Embryonic facial prominence (tissue), 1 donor: ENCODE measurements around the gene BUD23.
"Not testable (repeated sequence)": the region's sequence is repeated elsewhere in the genome, so short reads cannot be mapped to it uniquely, and the experiment has no call there.

Experiments
- DNase-seq: peaks from one replicate; pipeline ENCODE4 v3.0.0-alpha.2; 2016; ENCODE audit errors: extremely low spot score

The BUD23 gene

DNA sequence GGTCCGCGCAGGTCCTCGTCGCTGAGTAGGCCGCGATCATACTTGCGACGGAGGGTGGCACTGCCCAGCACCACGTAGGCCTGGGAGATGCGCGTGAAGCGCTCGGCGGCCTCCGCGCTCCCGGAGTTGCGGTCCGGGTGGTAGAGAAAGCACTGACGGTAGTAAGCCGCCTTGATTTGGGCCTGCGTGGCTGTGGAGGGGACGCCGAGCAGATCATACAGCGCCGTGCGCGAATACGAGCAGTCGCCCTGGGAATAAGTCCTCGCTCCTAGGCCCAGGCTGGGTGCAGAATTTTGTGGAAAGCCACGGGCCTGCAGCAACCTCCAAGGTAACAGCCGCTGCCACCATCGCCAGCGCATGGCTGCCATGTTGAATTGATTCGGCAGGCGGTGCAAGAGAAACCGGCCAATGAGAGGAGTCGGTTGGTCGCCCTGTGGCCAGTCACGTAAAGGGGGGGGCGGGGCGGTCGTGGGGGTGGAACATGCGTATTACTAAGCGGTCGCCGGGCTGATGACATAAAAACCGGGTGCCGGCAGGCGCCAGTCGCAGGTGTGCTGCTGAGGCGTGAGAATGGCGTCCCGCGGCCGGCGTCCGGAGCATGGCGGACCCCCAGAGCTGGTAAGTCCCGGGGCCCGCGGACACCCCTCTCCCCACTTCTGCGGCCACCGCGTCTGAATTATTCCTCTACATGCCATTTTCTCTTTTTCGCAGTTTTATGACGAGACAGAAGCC, at the start of gene BUD23, which contains the start of gene DNAJC30:
Gene BUD23 (plus strand): TSS at position 542 of the 732 bp plus-strand sequence. CDS start 29 bp downstream, at position 571.
Gene DNAJC30 (minus strand): TSS at position 398 of the 732 bp plus-strand sequence. CDS start 30 bp downstream, at position 368.
- peak; percentile 93 for DNase-seq

- no peak for DNase-seq
These were observed 49.6 kb upstream of the BUD23 start for GRCh38 chr7:73633844-73634243.

DNA sequence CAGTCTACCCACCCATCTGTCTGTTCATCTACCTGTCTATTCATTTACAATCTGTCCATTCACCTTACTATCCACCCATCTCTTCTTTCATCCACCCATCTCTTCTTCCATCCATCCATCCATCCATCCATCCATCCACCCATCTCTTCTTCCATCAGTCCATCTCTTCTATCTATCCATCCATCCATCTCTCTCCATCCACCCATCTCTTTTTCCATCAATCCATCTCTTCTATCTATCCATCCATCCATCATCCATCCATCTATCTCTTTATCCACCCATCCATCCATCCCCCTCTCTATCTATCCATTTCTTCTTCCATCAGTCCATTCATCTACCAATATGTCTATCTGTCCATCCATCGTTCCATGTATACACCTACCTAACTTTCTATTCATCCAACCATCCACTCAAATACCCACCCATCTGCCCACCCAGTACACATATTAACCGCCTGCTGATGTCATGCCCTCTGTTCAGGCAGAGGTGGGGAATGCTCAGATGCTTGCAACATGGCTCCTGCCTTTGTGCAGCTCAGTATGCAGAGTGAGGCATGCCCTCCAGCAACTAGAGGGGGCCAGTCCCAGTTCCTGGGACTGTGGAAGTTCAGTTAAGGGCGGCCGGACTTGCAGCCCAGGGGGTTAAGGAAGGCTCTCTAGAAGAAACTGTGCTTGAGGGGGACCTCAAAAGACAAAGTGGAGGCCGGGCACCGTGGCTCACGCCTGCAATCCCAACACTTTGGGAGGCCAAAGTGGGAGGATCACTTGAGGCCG, 47.8 kb upstream of the BUD23 start:
- DNase-seq, result no peak

DNA sequence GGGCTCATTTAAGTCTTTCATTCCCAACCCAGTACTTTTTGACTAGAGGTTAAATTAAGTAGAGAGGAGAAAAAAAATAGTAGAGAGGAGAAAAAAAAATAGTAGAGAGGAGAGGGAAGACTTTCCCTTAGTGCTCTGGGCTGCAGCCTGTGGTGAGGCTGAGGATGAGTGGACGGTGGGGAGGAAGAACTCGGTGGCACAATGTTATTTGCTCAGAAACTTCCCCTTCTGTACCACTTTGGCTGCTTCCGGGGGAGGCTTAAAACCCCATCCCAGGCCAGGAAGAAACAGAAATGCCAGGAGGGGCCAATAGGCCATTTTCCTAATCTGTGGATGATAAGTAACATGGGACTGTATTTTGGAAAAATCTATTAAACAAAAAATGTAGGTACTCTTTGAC, 44.5 kb upstream of the BUD23 start:
- DNase-seq, result no peak

DNA sequence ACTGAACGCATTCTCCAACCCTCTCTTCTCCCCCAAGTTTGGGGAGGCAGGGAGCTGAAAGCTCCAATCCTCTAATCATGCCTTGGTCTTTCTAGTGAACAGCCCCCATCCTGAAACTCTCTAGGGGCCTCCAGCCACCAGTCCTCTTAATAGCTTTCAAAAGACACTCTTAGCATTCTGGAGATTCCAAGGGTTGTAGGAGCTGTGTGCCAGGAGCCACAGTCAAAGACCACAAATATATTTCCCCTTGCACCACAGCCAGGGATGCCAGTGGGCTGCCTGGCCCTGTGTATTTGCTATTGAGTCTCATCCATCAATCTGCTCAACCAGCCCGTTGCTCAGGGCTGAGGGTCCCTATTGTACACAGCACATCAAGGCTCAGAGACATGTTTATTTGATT, 40.6 kb upstream of the BUD23 start:
- DNase-seq, result no peak

GRCh38 chr7:73644688-73645286, 38.6 kb upstream of the BUD23 start:
- DNase-seq, result no peak

- DNase-seq, result no peak
These were observed 37.7 kb upstream of the BUD23 start for GRCh38 chr7:73645643-73646174.

DNA sequence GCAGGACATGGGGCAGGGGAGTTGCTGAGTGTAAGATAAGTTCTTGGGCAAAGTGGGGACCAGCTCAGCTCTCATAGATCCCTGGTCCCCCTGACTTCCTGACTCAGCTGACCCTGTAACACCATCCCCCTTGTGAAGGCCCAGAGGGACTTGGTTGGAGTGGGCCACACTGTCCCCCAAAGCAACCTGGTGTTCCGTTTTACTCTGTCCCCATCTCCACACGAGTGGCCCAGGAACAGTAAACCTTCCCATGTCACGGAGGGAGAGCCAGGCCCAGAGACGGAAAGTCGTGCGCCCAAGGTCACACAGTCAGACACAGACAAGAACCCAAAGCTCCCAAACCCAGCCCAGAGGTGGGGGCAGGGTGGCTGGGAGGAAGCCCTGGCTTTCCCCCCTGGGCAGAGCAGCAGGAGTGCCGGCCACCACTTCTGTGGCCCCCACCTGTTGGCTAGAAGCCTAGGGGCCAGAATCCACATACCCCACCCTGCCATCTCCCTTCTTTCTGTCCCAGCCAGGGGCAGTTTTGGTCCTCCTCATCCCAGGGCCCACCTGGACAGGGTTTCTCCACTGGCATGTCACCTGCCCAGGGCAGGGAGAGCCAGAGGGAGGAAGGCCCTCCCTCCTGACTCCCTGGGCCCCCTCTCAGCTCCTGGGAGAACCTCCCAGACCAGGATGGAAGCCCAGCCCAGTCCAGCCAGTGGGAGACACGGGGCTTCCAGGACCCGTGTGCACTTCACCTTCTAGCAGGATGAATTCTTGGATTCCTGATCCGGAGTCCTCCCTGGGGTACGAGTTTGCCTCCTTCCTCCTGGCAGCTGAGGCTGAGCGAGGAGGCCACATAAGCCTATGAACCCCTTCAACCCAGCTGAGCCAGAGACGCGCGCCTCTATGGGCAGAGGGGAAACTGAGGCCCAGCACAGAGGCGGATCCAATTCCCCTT, 36.3 kb upstream of the BUD23 start:
- DNase-seq, result no peak

GRCh38 chr7:73647725-73648592, 35.4 kb upstream of the BUD23 start:
- no peak for DNase-seq

GRCh38 chr7:73648593-73649332, 34.6 kb upstream of the BUD23 start:
- no peak for DNase-seq

DNA sequence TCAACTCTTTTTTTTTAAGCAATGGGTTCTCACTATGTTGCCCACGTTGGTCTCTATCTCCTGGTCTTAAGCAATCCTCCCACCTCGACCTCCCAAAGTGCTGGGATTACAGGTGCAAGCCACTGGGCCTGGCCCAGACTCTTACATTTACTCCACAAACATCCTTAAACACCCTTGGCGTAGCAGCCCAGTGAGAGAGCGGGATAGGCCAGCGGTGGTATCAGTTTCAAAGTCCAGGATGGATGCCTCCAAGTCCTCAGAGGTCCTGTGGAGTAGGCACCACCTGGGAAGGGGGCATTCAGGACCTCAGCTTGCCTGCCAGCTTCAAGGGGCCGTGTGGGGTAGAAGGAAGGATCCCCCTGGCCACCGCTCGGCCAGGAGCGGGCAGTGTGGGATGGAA, 33.8 kb upstream of the BUD23 start:
- DNase-seq, result no peak

DNA sequence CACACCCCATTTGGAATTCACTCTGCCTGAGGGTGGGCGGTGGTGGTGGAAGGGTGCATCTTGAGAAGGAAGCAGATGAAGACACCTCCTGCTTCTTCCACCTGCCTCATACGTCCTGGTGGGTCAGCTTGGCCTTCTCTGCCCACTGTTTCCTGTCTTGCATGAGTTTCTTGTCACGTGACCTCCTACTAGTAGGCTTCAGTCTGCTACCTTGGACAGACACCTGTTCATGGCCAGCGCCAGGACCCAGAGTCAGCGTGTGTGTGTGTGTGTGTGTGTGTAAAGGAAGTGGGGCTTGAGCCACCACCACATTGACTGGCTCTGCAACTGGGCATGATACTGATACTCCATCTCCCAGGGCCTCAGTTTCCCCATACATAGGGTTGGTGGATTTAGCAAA, 32.9 kb upstream of the BUD23 start:
- no peak for DNase-seq

DNA sequence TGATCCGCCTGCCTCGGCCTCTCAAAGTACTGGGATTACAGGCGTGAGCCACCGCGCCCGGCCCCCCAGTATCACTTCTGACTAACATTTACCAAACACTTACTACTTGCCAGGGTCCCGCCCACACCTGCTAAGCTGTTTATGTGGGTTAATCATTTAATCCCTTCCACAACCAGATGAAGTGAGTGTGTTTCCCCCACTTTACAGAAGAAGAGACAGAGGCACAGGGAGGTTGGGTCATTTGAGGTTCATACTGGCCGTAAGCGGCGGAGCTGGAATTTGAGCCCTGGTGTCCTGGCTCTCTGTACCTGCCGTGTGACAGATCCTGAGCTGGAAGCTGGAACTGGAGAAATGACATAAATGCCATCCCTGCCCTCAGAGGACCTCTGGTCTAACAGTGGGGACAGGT, 30.9 kb upstream of the BUD23 start:
- no peak for DNase-seq

GRCh38 chr7:73655309-73655708, 28.1 kb upstream of the BUD23 start:
- DNase-seq, result not testable (repeated sequence)

- no peak for DNase-seq
These were observed 23.4 kb upstream of the BUD23 start for GRCh38 chr7:73659983-73660382.

DNA sequence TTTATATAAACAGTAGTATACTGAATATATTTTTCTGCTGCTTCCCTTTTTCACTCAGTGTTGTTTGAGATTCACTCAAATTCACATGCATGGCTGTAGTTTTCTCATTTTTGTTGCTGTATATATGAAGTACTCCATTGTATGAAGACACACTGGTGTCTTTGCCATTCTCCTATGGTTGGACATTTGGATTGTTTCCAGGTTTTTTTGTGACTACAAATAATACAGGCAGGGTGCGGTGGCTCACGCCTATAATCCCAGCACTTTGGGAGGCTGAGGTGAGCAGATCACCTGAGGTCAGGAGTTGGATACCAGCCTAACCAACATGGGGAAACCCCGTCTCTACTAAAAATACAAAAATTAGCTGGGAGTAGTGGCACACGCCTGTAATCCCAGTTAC, 22.8 kb upstream of the BUD23 start:
- DNase-seq, result not testable (repeated sequence)

DNA sequence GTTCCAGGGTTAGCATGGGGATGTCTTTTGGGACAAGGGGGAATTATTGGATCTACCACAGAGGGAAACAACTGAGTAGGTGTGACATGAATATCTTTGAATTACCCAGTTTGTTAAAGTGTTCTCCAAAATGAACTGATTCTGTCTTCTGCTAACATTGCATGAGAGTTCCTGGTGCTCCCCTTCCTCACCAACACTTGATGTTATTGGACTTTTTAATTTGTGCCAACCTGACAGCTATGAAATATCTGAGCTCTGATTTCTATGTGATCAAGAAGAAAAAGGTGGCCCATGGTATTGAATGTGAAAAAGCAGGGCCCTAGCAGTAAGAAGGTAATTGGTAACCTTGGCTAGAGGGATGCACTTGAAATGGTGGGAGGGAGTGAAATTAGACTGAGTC, 20.4 kb upstream of the BUD23 start:
- no peak for DNase-seq

GRCh38 chr7:73667344-73668102, 15.9 kb upstream of the BUD23 start, which contains the start of gene VPS37D:
TSS of gene VPS37D (plus strand) at chr7:73667831. CDS start at chr7:73667959, 128 bp downstream.
- DNase-seq, result peak; percentile 69
